Loucy (cell line): Measurements from ENCODE around the gene SNAP23.

Source experiments
- H2AFZ ChIP-seq: fragments of 200-600 bp; sonication (generic); 2 replicates; pipeline ENCODE4 v1.6.0; 2016; ENCODE audit warnings: antibody characterized with exemption, mild to moderate bottlenecking, low read length, moderate library complexity
- H3F3A ChIP-seq: fragments of 200-600 bp; 2 replicates; pipeline ENCODE4 v1.6.0; 2016; ENCODE audit warnings: antibody characterized with exemption, low read depth, mild to moderate bottlenecking
- H3K27me3 ChIP-seq: fragments of 200-600 bp; sonication (generic); 2 replicates; pipeline ENCODE4 v1.6.1; 2014; ENCODE audit warnings: low read length, mild to moderate bottlenecking; ENCODE audit not compliant: insufficient read depth, poor library complexity, severe bottlenecking
- H3K36me3 ChIP-seq: fragments of 200-600 bp; sonication (generic); 2 replicates; pipeline ENCODE4 v1.6.1; 2016; ENCODE audit warnings: low read length; ENCODE audit not compliant: insufficient read depth
- H3K4me1 ChIP-seq: fragments of 200-600 bp; sonication (generic); 2 replicates; pipeline ENCODE4 v1.5.1; 2014; ENCODE audit warnings: low read length, mild to moderate bottlenecking; ENCODE audit not compliant: insufficient read depth, poor library complexity, severe bottlenecking
- H3K4me2 ChIP-seq: fragments of 200-600 bp; sonication (generic); 2 replicates; pipeline ENCODE4 v1.6.0; 2014; ENCODE audit warnings: antibody characterized with exemption, low read length, low read depth, mild to moderate bottlenecking; ENCODE audit not compliant: poor library complexity, severe bottlenecking
- H3K4me3 ChIP-seq: fragments of 200-600 bp; sonication (generic); 2 replicates; pipeline ENCODE4 v1.5.1; 2014; ENCODE audit warnings: low read length, mild to moderate bottlenecking, mixed read lengths; ENCODE audit not compliant: poor library complexity, severe bottlenecking
- H3K79me2 ChIP-seq: fragments of 200-600 bp; sonication (generic); 2 replicates; pipeline ENCODE4 v1.6.1; 2014; ENCODE audit warnings: low read length; ENCODE audit not compliant: insufficient read depth
- H3K9ac ChIP-seq: fragments of 200-600 bp; sonication (generic); 2 replicates; pipeline ENCODE4 v1.6.0; 2014; ENCODE audit warnings: mild to moderate bottlenecking, low read depth, low read length, moderate library complexity; ENCODE audit not compliant: poor library complexity, severe bottlenecking
- H3K9me2 ChIP-seq: fragments of 200-600 bp; sonication (generic); replicated peaks from 2 replicates; pipeline ENCODE4 v1.6.1; 2016; ENCODE audit warnings: low read depth, low read length, mixed read lengths
- H3K9me3 ChIP-seq: fragments of 200-600 bp; sonication (generic); 2 replicates; pipeline ENCODE4 v1.6.1; 2014; ENCODE audit warnings: mild to moderate bottlenecking, antibody characterized with exemption, low read length, low read depth; ENCODE audit not compliant: insufficient read depth
- H4K20me1 ChIP-seq: fragments of 200-600 bp; sonication (generic); 2 replicates; pipeline ENCODE4 v1.6.0; 2014; ENCODE audit warnings: antibody characterized with exemption, low read length, mild to moderate bottlenecking; ENCODE audit not compliant: insufficient read depth, poor library complexity, severe bottlenecking
- CTCF ChIP-seq: fragments of 200-600 bp; sonication (generic); conservative IDR thresholded peaks from 2 replicates; pipeline ENCODE4 v1.5.1; 2014; ENCODE audit warnings: mild to moderate bottlenecking, antibody characterized with exemption, low read length
- EZH2phosphoT487 ChIP-seq: fragments of 200-600 bp; IDR thresholded peaks from 2 replicates; pipeline ENCODE4 v1.6.1; 2018; ENCODE audit warnings: antibody characterized with exemption, mild to moderate bottlenecking, moderate library complexity, borderline replicate concordance

SNAP23 gene

GRCh38 chr15:42490291-42490670 lies 5.2 kb upstream of the SNAP23 start:
- peaks cover 33% of the 10 kb centered on the region for H3K79me2 ChIP-seq
- TF ChIP-seq CTCF (no peak), EZH2phosphoT487 (no peak)
- peaks cover 27% of the 10 kb centered on the region for H3K4me1 ChIP-seq
- peak overlapping the region; percentile 97 for H3K9ac ChIP-seq
- no peaks in the 10 kb centered on the region; the same call in 1 of the 2 replicates for H3F3A ChIP-seq
- H3K9me3 ChIP-seq: no peaks in the 10 kb centered on the region
- peak overlapping the region; percentile 83 for H3K4me2 ChIP-seq
- no peaks in the 10 kb centered on the region for H4K20me1 ChIP-seq
- H3K4me3 ChIP-seq: peak overlapping the region; percentile 89
- H3K27me3 ChIP-seq: no peaks in the 10 kb centered on the region
- H3K9me2 ChIP-seq: no peaks in the 10 kb centered on the region
- peak overlapping the region; percentile 82 for H2AFZ ChIP-seq
- H3K36me3 ChIP-seq: no peaks in the 10 kb centered on the region

- H3K27me3 ChIP-seq: no peaks in the 10 kb centered on the region
- H3K79me2 ChIP-seq: peaks cover 38% of the 10 kb centered on the region
- peaks cover 29% of the 10 kb centered on the region for H3K4me1 ChIP-seq
- H3K4me3 ChIP-seq: peak within 1 kb of the TSS; percentile 89
- H3K9me3 ChIP-seq: no peaks in the 10 kb centered on the region
- H3K9me2 ChIP-seq: no peaks in the 10 kb centered on the region
- TF ChIP-seq EZH2phosphoT487 (no peak), CTCF (peak; percentile 27)
- H2AFZ ChIP-seq: peak within 1 kb of the TSS; percentile 82
- H3K4me2 ChIP-seq: peak within 1 kb of the TSS; percentile 83
- no peaks in the 10 kb centered on the region; the same call in 1 of the 2 replicates for H3F3A ChIP-seq
- H4K20me1 ChIP-seq: no peaks in the 10 kb centered on the region
- H3K9ac ChIP-seq: peak within 1 kb of the TSS; percentile 97
- H3K36me3 ChIP-seq: no peaks in the 10 kb centered on the region
Observed at GRCh38 chr15:42490671-42491538, 4.5 kb upstream of the SNAP23 start, which contains the start of gene ZNF106. Gene ZNF106, minus strand, starts transcription at chr15:42491141. Its CDS starts 18,852 bp downstream, at chr15:42472289.

- no peaks in the 10 kb centered on the region for H3K9me2 ChIP-seq
- peaks cover 40% of the 10 kb centered on the region for H3K79me2 ChIP-seq
- H2AFZ ChIP-seq: peak overlapping the region; percentile 82
- no peaks in the 10 kb centered on the region for H4K20me1 ChIP-seq
- peaks cover 37% of the 10 kb centered on the region for H3K4me1 ChIP-seq
- no peaks in the 10 kb centered on the region; the same call in 1 of the 2 replicates for H3F3A ChIP-seq
- TF ChIP-seq CTCF: no peak
- no peak for TF ChIP-seq EZH2phosphoT487
- H3K9me3 ChIP-seq: no peaks in the 10 kb centered on the region
- peak overlapping the region; percentile 79 for H3K4me2 ChIP-seq
- no peaks in the 10 kb centered on the region for H3K27me3 ChIP-seq
- peak overlapping the region; percentile 89 for H3K4me3 ChIP-seq
- peak overlapping the region; percentile 97 for H3K9ac ChIP-seq
- H3K36me3 ChIP-seq: no peaks in the 10 kb centered on the region
Observed at GRCh38 chr15:42491539-42492225, 3.8 kb upstream of the SNAP23 start.
